ENCODE data around the gene ERGIC1.

DNA sequence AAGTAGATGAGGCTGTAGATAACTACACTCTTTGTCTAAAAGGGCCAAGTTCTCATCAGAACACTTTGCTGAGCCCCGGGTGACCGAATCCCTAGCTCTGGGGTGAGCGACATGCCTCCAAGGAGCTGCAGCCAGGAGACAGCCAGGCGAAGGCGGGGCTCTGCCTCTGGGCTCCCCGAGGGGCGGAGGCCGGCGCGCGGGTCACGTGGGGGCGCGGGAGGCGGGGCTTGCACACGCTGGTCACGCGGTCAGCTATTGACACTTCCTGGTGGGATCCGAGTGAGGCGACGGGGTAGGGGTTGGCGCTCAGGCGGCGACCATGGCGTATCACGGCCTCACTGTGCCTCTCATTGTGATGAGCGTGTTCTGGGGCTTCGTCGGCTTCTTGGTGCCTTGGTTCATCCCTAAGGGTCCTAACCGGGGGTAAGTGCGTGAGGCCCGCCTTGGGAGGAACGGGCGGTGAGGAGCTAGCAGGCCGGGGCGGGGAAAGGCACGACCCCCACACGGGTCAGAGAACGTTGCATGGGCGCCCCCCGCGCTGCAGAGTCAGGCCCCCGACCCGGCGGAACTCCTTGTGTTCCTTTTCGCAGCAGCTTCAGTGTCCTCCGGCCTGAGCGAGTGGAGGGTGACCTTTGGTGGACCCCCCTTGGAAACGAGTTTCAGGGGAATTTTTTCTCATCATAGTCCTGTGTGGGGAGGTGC lies 149.6 kb downstream of the ERGIC1 start, which contains the start of gene ATP6V0E1:
- TF ChIP-seq, protein P1, sequence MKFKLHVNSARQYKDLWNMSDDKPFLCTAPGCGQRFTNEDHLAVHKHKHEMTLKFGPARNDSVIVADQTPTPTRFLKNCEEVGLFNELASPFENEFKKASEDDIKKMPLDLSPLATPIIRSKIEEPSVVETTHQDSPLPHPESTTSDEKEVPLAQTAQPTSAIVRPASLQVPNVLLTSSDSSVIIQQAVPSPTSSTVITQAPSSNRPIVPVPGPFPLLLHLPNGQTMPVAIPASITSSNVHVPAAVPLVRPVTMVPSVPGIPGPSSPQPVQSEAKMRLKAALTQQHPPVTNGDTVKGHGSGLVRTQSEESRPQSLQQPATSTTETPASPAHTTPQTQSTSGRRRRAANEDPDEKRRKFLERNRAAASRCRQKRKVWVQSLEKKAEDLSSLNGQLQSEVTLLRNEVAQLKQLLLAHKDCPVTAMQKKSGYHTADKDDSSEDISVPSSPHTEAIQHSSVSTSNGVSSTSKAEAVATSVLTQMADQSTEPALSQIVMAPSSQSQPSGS (IDR thresholded peaks at IDR 0.05; ENCODE audit: low read length), result no peak
- peak; percentile 63; the same call in 1 of the 2 replicates for TF ChIP-seq IKZF1 (conservative IDR thresholded peaks at IDR 0.05)
- TF ChIP-seq SMC3 (IDR thresholded peaks at IDR 0.05; ENCODE audit: borderline replicate concordance, low read length), result no peak; the same call in 1 of the 2 replicates
- TF ChIP-seq POLR2A (IDR thresholded peaks at IDR 0.05; ENCODE audit: low read depth, low read length), result peak; percentile 97
- TF ChIP-seq, protein P2, sequence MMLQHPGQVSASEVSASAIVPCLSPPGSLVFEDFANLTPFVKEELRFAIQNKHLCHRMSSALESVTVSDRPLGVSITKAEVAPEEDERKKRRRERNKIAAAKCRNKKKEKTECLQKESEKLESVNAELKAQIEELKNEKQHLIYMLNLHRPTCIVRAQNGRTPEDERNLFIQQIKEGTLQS (IDR thresholded peaks at IDR 0.05; ENCODE audit: borderline replicate concordance, extremely low read depth, low read depth, low read length), result peak; percentile 95
- no peak for TF ChIP-seq RAD21 (IDR thresholded peaks at IDR 0.05; ENCODE audit: insufficient read depth, low read depth, low read length)
- TF ChIP-seq CBX5 (IDR thresholded peaks at IDR 0.05; ENCODE audit: low read depth), result no peak
- TF ChIP-seq CHD2 (IDR thresholded peaks at IDR 0.05; ENCODE audit: borderline replicate concordance, low read depth, low read length), result no peak
- TF ChIP-seq EZH2 (IDR thresholded peaks at IDR 0.05; ENCODE audit: borderline replicate concordance, control insufficient read depth, low read depth, low read length), result no peak
- TF ChIP-seq HDGF (IDR thresholded peaks at IDR 0.05), result no peak
- TF ChIP-seq, protein P3, sequence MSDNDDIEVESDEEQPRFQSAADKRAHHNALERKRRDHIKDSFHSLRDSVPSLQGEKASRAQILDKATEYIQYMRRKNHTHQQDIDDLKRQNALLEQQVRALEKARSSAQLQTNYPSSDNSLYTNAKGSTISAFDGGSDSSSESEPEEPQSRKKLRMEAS (IDR thresholded peaks at IDR 0.05; ENCODE audit: low read depth, low read length), result peak; percentile 99
- TF ChIP-seq FOS (IDR thresholded peaks at IDR 0.05; ENCODE audit: borderline replicate concordance, extremely low read depth, insufficient read length), result no peak
- TF ChIP-seq SMAD1 (IDR thresholded peaks at IDR 0.05; ENCODE audit: low read depth, partially characterized antibody), result no peak
- peak; percentile 39 for TF ChIP-seq HCFC1 (IDR thresholded peaks at IDR 0.05; ENCODE audit: low read length)
